CD14-positive monocyte (primary cell): ENCODE measurements around the gene SLC12A7. TPM values are rescaled to one million over a fixed set of nuclear protein-coding genes. Genes with fewer than 3 reads are reported as not detected.

ENCODE experiments used
- DNase-seq, 3 donors: peaks; one replicate each; pipeline ENCODE4 v3.0.0-alpha.2; 2011 to 2022
- H2AFZ ChIP-seq: 2 replicates; pipeline ENCODE4 v1.6.0; 2012; ENCODE audit warnings: mild to moderate bottlenecking, low read depth, low read length, inconsistent platforms; ENCODE audit not compliant: insufficient read depth, poor library complexity, severe bottlenecking
- H3K27ac ChIP-seq, 2 donors: 1 replicate in 1 of 2; 2 replicates in 1 of 2; pipeline ENCODE4 v1.5.1; 2012 to 2013; ENCODE audit warnings: low read length in 2 of 2, control low read depth in 1 of 2, inconsistent platforms in 1 of 2, low read depth in 1 of 2, mild to moderate bottlenecking in 1 of 2
- H3K27me3 ChIP-seq, 2 donors: one replicate each; pipeline versions ENCODE4 v1.6.0 to v1.6.1; 2011 to 2013; ENCODE audit warnings: low read length in 2 of 2; ENCODE audit not compliant: control insufficient read depth in 2 of 2, insufficient read depth in 2 of 2
- H3K36me3 ChIP-seq, 2 donors: replicated peaks in 1 of 2; 1 replicate in 1 of 2; 2 replicates in 1 of 2; pipeline versions ENCODE4 v1.5.1 to v1.6.1; 2012 to 2013; ENCODE audit warnings: low read length in 2 of 2, control low read depth in 1 of 2, inconsistent platforms in 1 of 2, mild to moderate bottlenecking in 1 of 2; ENCODE audit not compliant: insufficient read depth in 2 of 2, control insufficient read depth in 1 of 2
- H3K4me1 ChIP-seq, 2 donors: 1 replicate in 1 of 2; 2 replicates in 1 of 2; pipeline versions ENCODE4 v1.5.1 to v1.6.1; 2012 to 2013; ENCODE audit warnings: low read length in 2 of 2, control low read depth in 1 of 2, inconsistent platforms in 1 of 2, mild to moderate bottlenecking in 1 of 2, moderate library complexity in 1 of 2; ENCODE audit not compliant: insufficient read depth in 2 of 2, control insufficient read depth in 1 of 2
- H3K4me2 ChIP-seq: replicated peaks from 2 replicates; pipeline ENCODE3; 2012; ENCODE audit warnings: low read length, moderate library complexity, mild to moderate bottlenecking; ENCODE audit not compliant: poor library complexity, severe bottlenecking; ENCODE audit errors: extremely low read depth
- H3K4me3 ChIP-seq, 3 experiments: fragments of 200-600 bp in 1 of 3; sonication (generic) in 1 of 3; replicated peaks in 1 of 3; 1 replicate in 2 of 3; 2 replicates in 1 of 3; pipeline ENCODE4 v1.5.1; 2011 to 2013; ENCODE audit warnings: low read length in 3 of 3, mild to moderate bottlenecking in 3 of 3, control low read depth in 2 of 3, low read depth in 2 of 3, inconsistent platforms in 1 of 3, moderate library complexity in 1 of 3
- H3K79me2 ChIP-seq: 2 replicates; pipeline ENCODE4 v1.6.0; 2012; ENCODE audit warnings: mild to moderate bottlenecking, control low read depth, inconsistent platforms, low read length, moderate library complexity; ENCODE audit not compliant: insufficient read depth
- H3K9ac ChIP-seq: 2 replicates; pipeline ENCODE4 v1.6.0; 2017; ENCODE audit warnings: low read length, mild to moderate bottlenecking; ENCODE audit not compliant: insufficient read depth, poor library complexity, severe bottlenecking
- H3K9me3 ChIP-seq, 2 donors: replicated peaks in 1 of 2; 1 replicate in 1 of 2; 2 replicates in 1 of 2; pipeline versions ENCODE4 v1.5.1 to v1.6.1; 2012 to 2013; ENCODE audit warnings: low read length in 2 of 2, control low read depth in 1 of 2; ENCODE audit not compliant: control insufficient read depth in 1 of 2, insufficient read depth in 1 of 2
- H4K20me1 ChIP-seq: 2 replicates; pipeline ENCODE4 v1.6.0; 2012; ENCODE audit warnings: mild to moderate bottlenecking, low read length, control low read depth, moderate library complexity; ENCODE audit not compliant: insufficient read depth
- H3K27ac Mint-ChIP-seq, 7 donors: one replicate each; pipeline ENCODE4 v1.8.0; 2020; ENCODE audit warnings: mild to moderate bottlenecking in 7 of 7, mixed read lengths in 7 of 7, moderate library complexity in 6 of 7, inconsistent platforms in 2 of 7
- H3K27me3 Mint-ChIP-seq, 3 donors: one replicate each; pipeline ENCODE4 v1.8.0; 2021 to 2022; ENCODE audit warnings: low read depth in 3 of 3, mild to moderate bottlenecking in 3 of 3, mixed read lengths in 3 of 3, moderate library complexity in 3 of 3, inconsistent platforms in 1 of 3
- H3K36me3 Mint-ChIP-seq, 2 donors: one replicate each; pipeline ENCODE4 v1.8.0; 2020; ENCODE audit warnings: mixed read lengths in 2 of 2, inconsistent platforms in 1 of 2, mild to moderate bottlenecking in 1 of 2
- H3K4me1 Mint-ChIP-seq: one replicate; pipeline ENCODE4 v1.8.0; 2020; ENCODE audit warnings: mild to moderate bottlenecking, mixed read lengths
- H3K4me3 Mint-ChIP-seq, 2 donors: one replicate each; pipeline ENCODE4 v1.8.0; 2020; ENCODE audit warnings: mild to moderate bottlenecking in 2 of 2, mixed read lengths in 2 of 2, moderate library complexity in 1 of 2
- H3K9me3 Mint-ChIP-seq, 7 donors: one replicate each; pipeline ENCODE4 v1.8.0; 2020 to 2022; ENCODE audit warnings: mixed read lengths in 7 of 7, mild to moderate bottlenecking in 6 of 7, moderate library complexity in 6 of 7, inconsistent platforms in 2 of 7
- CTCF ChIP-seq: fragments of 200-600 bp; IDR thresholded peaks from one replicate; pipeline ENCODE4 v1.8.0; 2022; ENCODE audit warnings: antibody characterized with exemption, mild to moderate bottlenecking
- WGBS: methylation state at CpG from one replicate; pipeline ENCODE4 v1.1.5; 2013; ENCODE audit warnings: missing lambda C conversion rate; ENCODE audit not compliant: insufficient coverage; 5-methylcytosine and 5-hydroxymethylcytosine counted together
- intact Hi-C, 2 donors: fragments of 100-400 bp; cut with micrococcal nuclease; formaldehyde crosslinking; loops; one replicate each; pipeline versions ENCODE4 v1.15.0 to v1.15.1; 2023
- polyA plus RNA-seq, 3 donors: library from polyadenylated mRNA; depleted of rRNA in 1 of 3; unstranded in 2 of 3; stranded (reverse) in 1 of 3; fragments of 300-500 nt in 2 of 3; fragments of >200 nt in 1 of 3; fragmentation: Illumina TruSeq in 2 of 3; gene quantifications; 1 replicate in 2 of 3; 2 replicates in 1 of 3; pipeline ENCODE4 v1.2.3, GENCODE V29; 2012 to 2021

The SLC12A7 gene
- polyA plus RNA-seq, 3 donors = 8.2 to 31.2 (median 12.5) TPM

- Histone ChIP-seq H3K36me3 (no peaks in the 10 kb centered on the region), H2AFZ (no peak overlapping the region), H3K4me3 (no peak overlapping the region), H3K79me2 (no peaks in the 10 kb centered on the region), H3K4me2 (no peak overlapping the region), H4K20me1 (no peaks in the 10 kb centered on the region), H3K27me3 (no peaks in the 10 kb centered on the region), H3K27ac (no peak overlapping the region), H3K9me3 (peaks cover 5 to 7% of the 10 kb centered on the region in 2 donors), H3K4me1 (peaks cover 25 to 28% of the 10 kb centered on the region in 2 donors), H3K9ac (no peak overlapping the region)
- intact Hi-C loops = no loop called here
- peaks cover 35% of the 10 kb centered on the region for H3K4me1 Mint-ChIP-seq
- H3K27ac Mint-ChIP-seq = peak overlapping the region in 3 of 7 donors; percentile 31 to 85 (median 75)
- H3K4me3 Mint-ChIP-seq = no peak overlapping the region
- no peaks in the 10 kb centered on the region for H3K36me3 Mint-ChIP-seq
- WGBS = 86% methylated on average over 9 of the region's 16 CpGs
- peaks cover 4 to 12% (median 7%) of the 10 kb centered on the region in 7 donors for H3K9me3 Mint-ChIP-seq
- no peak for TF ChIP-seq CTCF
- peaks cover 2 to 13% (median 9%) of the 10 kb centered on the region in 3 donors for H3K27me3 Mint-ChIP-seq
- DNase-seq = no peak
Observed at GRCh38 chr5:1138445-1139245, 26.8 kb upstream of the SLC12A7 start.

- H3K4me1 ChIP-seq = peaks cover 27 to 30% of the 10 kb centered on the region in 2 donors
- peak overlapping the region in 6 of 7 donors; percentile 66 to 85 (median 77) for H3K27ac Mint-ChIP-seq
- WGBS = 66% methylated on average over 27 of the region's 30 CpGs
Observed at GRCh38 chr5:1137567-1138444, 25.9 kb upstream of the SLC12A7 start.

More at GRCh38 chr5:1137567-1138444, 25.9 kb upstream of the SLC12A7 start:
- peak overlapping the region in 1 of 2 donors; percentile 19 for H3K27ac ChIP-seq
- DNase-seq = peak; percentile 20 to 68 (median 56)
- TF ChIP-seq CTCF = no peak
- peaks cover 38% of the 10 kb centered on the region for H3K4me1 Mint-ChIP-seq
- H2AFZ ChIP-seq = no peak overlapping the region
- peak overlapping the region in 1 of 3 experiments; percentile 6 for H3K4me3 ChIP-seq
- no peaks in the 10 kb centered on the region for H3K36me3 ChIP-seq
- H3K36me3 Mint-ChIP-seq = no peaks in the 10 kb centered on the region
- intact Hi-C loops = no loop called here
- peak overlapping the region; percentile 40 for H3K4me2 ChIP-seq
- no peaks in the 10 kb centered on the region for H3K27me3 ChIP-seq
- peaks cover 2 to 13% (median 11%) of the 10 kb centered on the region in 3 donors for H3K27me3 Mint-ChIP-seq
- peaks cover 5 to 7% of the 10 kb centered on the region in 2 donors for H3K9me3 ChIP-seq
- peaks cover 4 to 12% (median 7%) of the 10 kb centered on the region in 7 donors for H3K9me3 Mint-ChIP-seq
- H3K79me2 ChIP-seq = no peaks in the 10 kb centered on the region
- H3K4me3 Mint-ChIP-seq = peak overlapping the region; percentile 27 to 85
- no peaks in the 10 kb centered on the region for H4K20me1 ChIP-seq
- H3K9ac ChIP-seq = no peak overlapping the region
